ENCODE measurements around the gene PCF11. TPM values are rescaled to one million over a fixed set of nuclear protein-coding genes. Genes with fewer than 3 reads are reported as not detected.

PCF11 gene
- total and polyA plus RNA-seq, 2 experiments from 2014 or later, result 15.2 to 60.4 TPM

- no peaks in the 10 kb centered on the region for H3K9me3 ChIP-seq (ENCODE audit: low read depth)
- H3K9me2 ChIP-seq (replicated peaks; ENCODE audit: insufficient read depth), result no peaks in the 10 kb centered on the region
- no peaks in the 10 kb centered on the region for H3K79me2 ChIP-seq
- no peak for DNase-seq (ENCODE audit: low spot score)
- H3K4me1 ChIP-seq (ENCODE audit: insufficient read depth), result peaks cover 14% of the 10 kb centered on the region
- WGBS (ENCODE audit: low lambda C conversion rate, missing lambda C conversion rate), result 21% methylated on average over 1 of the region's 1 CpG
- no peak overlapping the region for H3K27ac ChIP-seq
- no peaks in the 10 kb centered on the region for H3K36me3 ChIP-seq (replicated peaks; ENCODE audit: insufficient read depth, low read depth)
- H3K27me3 ChIP-seq, result no peaks in the 10 kb centered on the region
- TF ChIP-seq EZH2 (IDR thresholded peaks at IDR 0.05; ENCODE audit: borderline replicate concordance) (no peak), EZH2phosphoT487 (IDR thresholded peaks at IDR 0.05; ENCODE audit: low read depth, severe bottlenecking, unreplicated experiment) (no peak), CTCF (IDR thresholded peaks at IDR 0.05; ENCODE audit: poor library complexity) (no peak)
- H4K20me1 ChIP-seq (ENCODE audit: insufficient read depth, poor library complexity, severe bottlenecking), result no peaks in the 10 kb centered on the region
- H3K4me3 ChIP-seq, result no peak overlapping the region
- H3K4me2 ChIP-seq, result peak overlapping the region; percentile 1
- H2AFZ ChIP-seq, result no peak overlapping the region
Observed at GRCh38 chr11:83235825-83236224, 78.9 kb downstream of the PCF11 start.

Small RNA genes lying within 50 kb of the gene (small RNA-seq; reads per million reads assigned to genes)
- not detected for gene AP000873.5

Other genes with a start within 250 kb of the PCF11 start
- 10.2 and 10.5 TPM in 2 replicates for gene RAB30, start 85.2 kb upstream of the PCF11 start, total RNA-seq
- gene RAB30, start 85.2 kb upstream of the PCF11 start, polyA plus RNA-seq, result 2.5 and 2.6 TPM in 2 replicates
- 8.3 and 9.2 TPM in 2 replicates for gene ANKRD42, start 36.6 kb downstream of the PCF11 start, total RNA-seq
- 9.5 and 9.7 TPM in 2 replicates for gene ANKRD42, start 36.6 kb downstream of the PCF11 start, polyA plus RNA-seq
- 42.4 and 45.7 TPM in 2 replicates for gene CCDC90B, start 129.2 kb downstream of the PCF11 start, total RNA-seq
- gene CCDC90B, start 129.2 kb downstream of the PCF11 start, polyA plus RNA-seq, result 47.8 and 50.9 TPM in 2 replicates

Data from hepatocyte (in vitro differentiated cells).